Epithelial cell of esophagus (primary cell): ENCODE measurements around the gene MYO18A.

ENCODE experiments used
- DNase-seq: peaks from one replicate; pipeline ENCODE4 v3.0.0; 2010; ENCODE audit warnings: low read depth
- H3K4me3 ChIP-seq: 2 replicates; pipeline ENCODE4 v1.5.1; 2011; ENCODE audit warnings: mild to moderate bottlenecking, low read length, control low read depth
- CTCF ChIP-seq: IDR thresholded peaks from 2 replicates; pipeline ENCODE4 v1.5.1; 2011; ENCODE audit warnings: low read depth, mild to moderate bottlenecking, low read length, control low read depth, inconsistent platforms; ENCODE audit not compliant: insufficient read depth; ENCODE audit errors: missing control alignments

MYO18A gene

GRCh38 chr17:29179232-29180033, 765 bp downstream of the MYO18A start:
- no peak for TF ChIP-seq CTCF
- peak overlapping the region; percentile 72 for H3K4me3 ChIP-seq
- DNase-seq: peak; percentile 88

GRCh38 chr17:29178750-29179231, 1.4 kb downstream of the MYO18A start:
- DNase-seq: peak; percentile 91
- no peak for TF ChIP-seq CTCF
- peak overlapping the region; percentile 72 for H3K4me3 ChIP-seq

DNA sequence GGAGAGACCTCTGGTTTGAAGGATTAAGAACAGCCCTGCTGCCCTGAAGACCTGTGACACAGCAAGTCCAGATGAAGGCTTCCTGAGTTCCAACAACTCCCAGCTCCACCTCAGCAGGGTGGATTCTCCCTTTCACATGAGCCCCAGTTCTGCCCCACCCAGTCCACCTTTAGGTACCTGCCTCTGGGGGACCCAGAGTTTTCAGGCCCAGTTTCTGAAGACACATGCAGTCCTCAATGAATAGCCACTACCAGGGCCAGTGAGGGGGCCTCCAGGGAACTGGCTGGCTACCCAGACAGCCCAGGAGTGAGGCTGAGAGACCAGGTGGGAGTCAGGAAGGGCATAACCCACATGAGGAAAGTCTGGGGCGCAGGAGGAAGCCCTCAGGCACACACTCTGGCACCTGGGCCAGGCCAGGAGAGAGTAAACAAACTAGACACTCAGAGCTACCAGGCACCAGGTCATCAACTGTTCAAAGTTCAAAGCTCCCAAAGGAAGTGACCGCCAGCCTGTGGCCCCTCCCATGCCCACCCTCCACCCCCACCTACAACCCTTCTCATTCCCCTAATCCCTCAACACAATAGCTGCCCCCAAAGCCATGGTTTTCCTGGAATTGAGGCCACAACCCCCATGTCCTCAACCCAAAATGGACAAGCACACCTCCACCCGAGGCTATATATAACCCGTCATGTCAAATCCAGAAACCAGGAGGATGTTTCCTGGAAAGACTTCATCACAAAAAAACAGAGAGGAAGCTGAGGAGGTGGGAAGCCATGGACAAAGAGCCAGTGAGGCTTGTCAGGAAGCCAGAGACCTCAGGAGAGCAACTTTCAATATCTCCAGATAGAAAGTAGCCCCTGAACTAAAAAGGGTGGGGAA, 2.1 kb downstream of the MYO18A start:
- DNase-seq: peak; percentile 34

DNA sequence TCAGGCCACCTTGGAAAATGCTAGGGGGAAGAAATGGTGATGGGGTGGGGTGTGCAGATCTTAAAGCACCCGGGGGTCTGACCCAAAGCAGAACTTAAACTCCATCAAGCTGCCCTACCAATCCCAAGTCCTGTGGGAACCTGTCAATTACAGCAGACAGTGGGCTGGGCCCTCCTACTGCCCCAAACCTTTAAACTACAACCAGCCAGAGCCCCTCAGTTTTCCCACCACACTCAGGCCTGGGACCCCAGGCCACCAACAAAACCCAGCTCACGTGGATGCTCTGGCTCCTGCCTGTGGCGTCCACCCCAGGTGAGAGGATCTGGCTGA, 2.7 kb downstream of the MYO18A start:
- no peak for DNase-seq
- TF ChIP-seq CTCF: no peak
- peak overlapping the region; percentile 14 for H3K4me3 ChIP-seq

More for the DNA sequence above, 2.1 kb downstream of the MYO18A start:
- no peak for TF ChIP-seq CTCF
- peak overlapping the region; percentile 72 for H3K4me3 ChIP-seq

DNA sequence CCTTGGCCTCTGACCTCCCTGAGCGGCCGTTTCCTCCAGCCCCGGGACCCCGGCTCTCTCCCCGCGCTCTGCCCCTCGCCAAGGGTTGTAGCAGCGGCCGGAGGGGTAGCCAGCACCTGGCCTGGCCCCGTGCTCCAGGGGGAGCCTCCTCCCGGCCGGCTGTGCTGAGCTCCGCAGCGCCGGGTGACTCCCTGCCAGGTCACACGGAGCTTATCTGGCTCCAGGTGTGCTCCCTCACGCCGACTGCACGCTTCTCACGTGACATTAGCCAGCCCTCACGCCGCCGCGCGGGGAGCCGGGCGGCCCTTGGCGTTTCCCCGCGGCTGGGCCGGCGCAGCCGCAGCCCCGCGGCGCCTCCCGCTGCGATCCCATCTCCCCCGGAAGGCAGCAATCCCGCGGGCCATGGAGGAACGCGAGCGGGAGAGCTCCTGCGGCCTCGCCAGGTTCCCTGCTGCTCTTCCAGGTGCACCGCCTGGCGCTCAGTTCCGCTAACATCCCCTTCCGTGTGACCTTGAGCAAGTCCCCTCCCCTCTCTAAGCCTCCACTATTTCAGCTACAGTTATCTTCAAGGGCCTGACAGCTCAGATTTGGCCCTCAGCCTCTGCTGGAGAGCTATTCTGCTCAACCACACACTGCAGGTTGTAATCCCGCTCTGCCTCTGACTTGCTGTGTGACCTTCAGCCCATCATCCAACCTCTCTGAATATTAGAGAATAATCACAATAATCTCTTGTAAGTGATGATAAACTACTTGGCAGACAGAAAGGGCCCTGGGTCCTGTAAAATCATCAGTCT, 3.4 kb downstream of the MYO18A start:
- no peak for TF ChIP-seq CTCF
- DNase-seq: peak; percentile 65

DNA sequence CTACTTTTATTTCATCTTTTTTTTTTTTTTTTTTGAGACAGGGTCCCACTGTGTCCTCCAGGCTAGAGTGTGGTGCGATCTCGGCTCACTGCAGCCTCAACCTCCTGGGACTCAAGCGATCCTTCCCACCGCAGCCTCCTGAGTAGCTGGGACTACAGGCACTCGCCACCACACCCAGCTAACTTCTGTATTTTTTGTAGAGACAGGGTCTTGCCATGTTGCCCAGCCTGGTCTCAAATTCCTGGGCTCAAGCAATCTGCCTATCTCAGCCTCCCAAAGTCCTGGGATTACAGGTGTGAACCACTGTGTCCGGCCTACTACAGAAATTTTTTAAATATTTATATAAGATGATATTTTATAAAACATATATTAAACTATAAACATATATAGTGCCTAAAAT, 4.8 kb downstream of the MYO18A start:
- H3K4me3 ChIP-seq: no peak overlapping the region
- DNase-seq: no peak
- no peak for TF ChIP-seq CTCF

More for the DNA sequence above, 3.4 kb downstream of the MYO18A start:
- H3K4me3 ChIP-seq: peak overlapping the region; percentile 40
